HG02884 (cell line): ENCODE data around the gene OIT3.
"Not testable (repeated sequence)": the region's sequence is repeated elsewhere in the genome, so short reads cannot be mapped to it uniquely, and the experiment has no call there.

Source experiments
- ATAC-seq: cut with Tn5 transposase; IDR thresholded peaks from one replicate; pipeline ENCODE4 v1.9.1; 2021; ENCODE audit warnings: mild to moderate bottlenecking, moderate library complexity; ENCODE audit not compliant: unreplicated experiment

OIT3 gene

GRCh38 chr10:72899545-72899944 is 6.0 kb downstream of the OIT3 start:
- ATAC-seq: no peak

DNA sequence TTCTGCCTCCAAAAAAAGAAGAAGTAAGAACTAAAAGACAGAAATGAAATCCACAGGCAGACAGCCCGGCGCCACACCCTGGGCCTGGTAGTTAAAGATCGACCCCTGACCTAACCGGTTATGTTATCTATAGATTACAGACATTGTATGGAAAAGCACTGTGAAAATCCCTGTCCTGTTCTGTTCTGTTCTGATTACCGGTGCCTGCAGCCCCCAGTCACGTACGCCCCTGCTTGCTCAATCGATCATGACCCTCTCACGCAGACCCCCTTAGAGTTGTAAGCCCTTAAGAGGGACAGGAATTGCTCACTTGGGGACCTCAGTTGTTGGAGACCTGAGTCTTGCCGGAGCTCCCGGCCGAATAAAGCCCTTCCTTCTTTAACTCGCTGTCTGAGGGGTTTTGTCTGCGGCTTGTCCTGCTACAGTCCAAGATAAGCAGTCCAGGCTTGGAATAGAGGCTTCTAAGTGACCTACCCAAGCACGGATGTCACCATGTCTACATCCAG is 10.5 kb downstream of the OIT3 start:
- not testable (repeated sequence) for ATAC-seq

DNA sequence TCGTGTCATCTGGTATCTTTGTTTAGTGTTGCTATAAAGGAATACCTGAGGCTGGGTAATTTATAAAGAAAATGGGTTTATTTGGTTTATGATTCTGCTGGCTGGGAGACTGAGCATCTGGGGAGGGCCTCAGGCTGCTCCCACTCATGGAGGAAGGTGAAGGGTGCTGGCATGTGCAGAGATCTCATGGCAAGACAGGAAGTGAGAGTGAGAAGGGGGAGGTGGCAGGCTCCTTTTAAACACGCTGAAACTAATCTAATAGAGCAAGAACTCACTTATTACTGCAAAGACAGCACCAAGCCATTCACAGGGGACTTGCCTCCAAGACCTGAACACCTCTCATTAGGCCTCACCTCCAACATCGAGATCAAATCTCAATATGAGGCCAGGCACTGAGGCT is 11.3 kb downstream of the OIT3 start:
- ATAC-seq: no peak

GRCh38 chr10:72906446-72906845 is 12.9 kb downstream of the OIT3 start:
- no peak for ATAC-seq

DNA sequence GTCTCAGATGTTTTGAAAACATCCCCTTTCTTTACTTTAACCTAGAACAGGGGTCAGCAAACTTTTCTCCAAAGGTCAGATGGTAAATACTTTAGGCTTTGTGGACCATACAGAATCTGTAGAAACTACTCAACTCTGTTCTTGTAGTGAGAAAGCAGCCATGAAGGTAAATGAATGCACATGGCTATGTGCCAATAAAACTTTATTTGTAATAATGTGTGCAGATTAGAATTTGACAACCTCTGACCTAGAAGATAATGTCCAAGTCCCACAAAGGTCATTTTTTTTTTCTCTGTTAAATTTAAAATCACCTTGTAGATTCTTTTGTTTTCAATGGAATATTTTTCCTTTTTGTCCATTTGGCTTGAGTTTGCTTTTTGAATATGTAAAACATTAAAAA is 17.2 kb downstream of the OIT3 start:
- ATAC-seq: no peak

DNA sequence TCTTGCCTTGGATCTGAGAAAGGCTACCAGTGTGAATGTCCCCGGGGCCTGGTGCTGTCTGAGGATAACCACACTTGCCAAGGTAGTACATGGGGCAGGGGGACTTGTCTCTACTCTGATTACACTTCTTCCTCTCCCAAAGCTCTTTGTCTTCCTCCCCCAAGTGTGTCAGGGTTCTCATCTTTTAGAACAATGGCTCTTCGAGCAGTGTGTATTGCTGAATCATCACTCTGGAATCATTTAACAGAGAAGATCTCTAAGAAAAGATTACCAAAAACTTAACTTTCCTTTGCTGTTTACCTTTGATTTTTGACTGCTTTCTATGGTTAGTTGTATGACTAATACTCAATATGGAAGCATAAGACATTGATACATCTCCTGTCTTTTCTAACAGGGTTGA is 18.2 kb downstream of the OIT3 start:
- no peak for ATAC-seq

GRCh38 chr10:72912736-72913135 is 19.2 kb downstream of the OIT3 start:
- ATAC-seq: no peak

DNA sequence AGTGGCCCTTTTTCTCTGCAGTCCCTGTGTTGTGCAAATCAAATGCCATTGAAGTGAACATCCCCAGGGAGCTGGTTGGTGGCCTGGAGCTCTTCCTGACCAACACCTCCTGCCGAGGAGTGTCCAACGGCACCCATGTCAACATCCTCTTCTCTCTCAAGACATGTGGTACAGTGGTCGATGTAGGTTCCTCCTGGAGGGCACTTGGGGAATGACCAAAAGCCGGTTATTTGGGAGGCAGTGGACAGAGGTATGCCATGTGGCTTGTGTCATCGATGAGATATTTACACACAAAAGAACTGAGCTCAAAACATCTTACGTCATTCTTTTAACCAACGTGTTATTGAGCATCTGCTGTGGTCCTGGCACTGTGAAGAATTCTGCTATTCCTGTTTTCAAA is 19.7 kb downstream of the OIT3 start:
- no peak for ATAC-seq

DNA sequence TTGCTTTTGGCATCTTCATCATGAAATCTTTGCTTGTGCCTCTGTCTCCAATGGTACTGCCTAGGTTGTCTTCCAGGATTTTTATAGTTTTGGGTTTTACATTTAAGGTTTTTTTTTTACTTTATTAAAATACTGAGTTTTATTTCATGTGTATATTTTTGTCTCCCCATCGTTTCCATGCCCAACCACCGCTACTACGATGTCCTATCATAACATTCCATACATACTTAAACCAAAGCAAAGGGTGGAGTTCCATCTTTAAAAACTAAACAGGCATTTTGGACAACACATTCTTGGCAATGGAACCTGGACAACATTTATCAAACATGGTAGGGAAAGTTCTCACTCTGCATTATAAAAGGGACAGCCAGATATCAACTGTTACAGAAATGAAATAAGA is 23.7 kb downstream of the OIT3 start:
- ATAC-seq: not testable (repeated sequence)

DNA sequence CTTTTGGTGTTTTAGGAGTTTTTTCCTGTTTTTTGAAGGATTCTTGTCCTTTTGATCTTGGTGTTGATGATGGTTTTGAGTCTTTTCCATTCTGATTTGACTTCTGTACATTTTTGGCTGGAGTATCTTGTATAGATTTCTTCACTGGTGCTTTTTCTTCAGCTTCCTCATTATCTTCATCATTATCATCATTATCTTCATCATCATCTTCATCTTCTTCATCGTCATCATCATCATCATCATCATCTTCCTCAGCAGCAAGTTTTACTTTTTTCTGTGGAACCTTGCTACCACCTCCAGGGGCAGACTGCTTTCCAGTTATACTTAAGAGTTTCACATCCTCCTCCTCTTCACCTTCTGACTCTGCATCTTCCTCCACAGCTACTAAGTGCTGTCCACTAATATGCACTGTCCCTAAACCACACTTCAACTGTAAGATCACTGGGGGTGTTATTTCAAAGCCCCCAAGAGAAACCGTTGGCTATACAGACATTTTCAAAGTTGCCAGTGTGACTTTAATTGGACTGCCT is 24.3 kb downstream of the OIT3 start:
- ATAC-seq: not testable (repeated sequence)

GRCh38 chr10:72918352-72918751 is 24.8 kb downstream of the OIT3 start:
- ATAC-seq: no peak

DNA sequence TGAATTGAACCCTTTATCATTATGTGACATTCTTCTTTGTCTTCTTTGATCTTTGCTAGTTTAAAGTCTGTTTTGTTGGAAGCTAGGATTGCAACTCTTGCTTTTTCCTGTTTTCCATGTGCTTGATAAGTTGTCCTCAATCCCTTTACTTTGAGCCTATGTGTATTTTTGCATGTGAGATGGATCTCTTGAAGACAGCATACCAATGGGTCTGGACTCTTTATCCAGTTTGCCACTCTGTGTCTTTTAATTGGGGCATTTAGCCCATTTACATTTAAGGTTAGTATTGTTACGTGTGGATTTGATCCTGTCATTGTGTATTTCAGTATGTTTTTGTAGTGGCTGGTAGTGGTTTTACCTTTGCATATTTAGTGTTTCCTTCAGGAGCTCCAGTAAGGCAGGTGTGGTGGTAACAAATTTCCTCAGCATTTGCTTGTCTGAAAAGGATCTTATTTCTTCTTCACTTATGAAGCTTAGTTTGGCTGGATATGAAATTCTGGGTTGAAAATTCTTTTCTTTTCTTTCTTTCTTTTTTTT is 27.7 kb downstream of the OIT3 start:
- ATAC-seq: not testable (repeated sequence)

DNA sequence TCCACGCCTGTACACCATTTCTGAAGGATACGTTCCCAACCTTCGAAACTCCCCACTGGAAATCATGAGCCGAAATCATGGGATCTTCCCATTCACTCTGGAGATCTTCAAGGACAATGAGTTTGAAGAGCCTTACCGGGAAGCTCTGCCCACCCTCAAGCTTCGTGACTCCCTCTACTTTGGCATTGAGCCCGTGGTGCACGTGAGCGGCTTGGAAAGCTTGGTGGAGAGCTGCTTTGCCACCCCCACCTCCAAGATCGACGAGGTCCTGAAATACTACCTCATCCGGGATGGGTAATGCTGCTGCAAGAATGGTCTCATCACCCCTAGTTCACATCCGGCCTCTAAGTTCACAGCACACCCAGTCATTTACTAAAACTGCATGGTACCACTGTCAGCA is 30.8 kb downstream of the OIT3 start:
- ATAC-seq: no peak

GRCh38 chr10:72925951-72926465 is 32.5 kb downstream of the OIT3 start:
- no peak for ATAC-seq

- no peak for ATAC-seq
These were observed 33.9 kb downstream of the OIT3 start for GRCh38 chr10:72927485-72927884.

DNA sequence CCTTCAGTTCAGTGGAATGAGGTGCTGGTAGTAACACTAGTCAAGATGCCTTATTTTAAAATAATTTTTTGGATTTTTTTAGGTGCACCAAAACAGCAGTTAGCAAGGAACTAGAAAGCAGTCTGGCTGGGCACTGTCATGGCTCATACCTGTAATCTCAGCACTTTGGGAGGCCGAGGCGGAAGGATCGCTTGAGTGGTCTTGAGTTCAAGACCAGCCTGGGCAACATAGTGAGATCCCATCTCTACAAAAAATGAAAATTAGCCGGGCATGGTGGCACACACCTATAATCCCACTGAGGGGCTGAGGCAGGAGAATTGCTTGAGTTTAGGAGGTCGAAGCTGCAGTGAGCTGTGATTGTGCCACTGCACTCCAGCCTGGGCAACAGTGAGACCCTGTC is 35.3 kb downstream of the OIT3 start:
- ATAC-seq: no peak

- no peak for ATAC-seq
These were observed 36.7 kb downstream of the OIT3 start for GRCh38 chr10:72930276-72930675.

DNA sequence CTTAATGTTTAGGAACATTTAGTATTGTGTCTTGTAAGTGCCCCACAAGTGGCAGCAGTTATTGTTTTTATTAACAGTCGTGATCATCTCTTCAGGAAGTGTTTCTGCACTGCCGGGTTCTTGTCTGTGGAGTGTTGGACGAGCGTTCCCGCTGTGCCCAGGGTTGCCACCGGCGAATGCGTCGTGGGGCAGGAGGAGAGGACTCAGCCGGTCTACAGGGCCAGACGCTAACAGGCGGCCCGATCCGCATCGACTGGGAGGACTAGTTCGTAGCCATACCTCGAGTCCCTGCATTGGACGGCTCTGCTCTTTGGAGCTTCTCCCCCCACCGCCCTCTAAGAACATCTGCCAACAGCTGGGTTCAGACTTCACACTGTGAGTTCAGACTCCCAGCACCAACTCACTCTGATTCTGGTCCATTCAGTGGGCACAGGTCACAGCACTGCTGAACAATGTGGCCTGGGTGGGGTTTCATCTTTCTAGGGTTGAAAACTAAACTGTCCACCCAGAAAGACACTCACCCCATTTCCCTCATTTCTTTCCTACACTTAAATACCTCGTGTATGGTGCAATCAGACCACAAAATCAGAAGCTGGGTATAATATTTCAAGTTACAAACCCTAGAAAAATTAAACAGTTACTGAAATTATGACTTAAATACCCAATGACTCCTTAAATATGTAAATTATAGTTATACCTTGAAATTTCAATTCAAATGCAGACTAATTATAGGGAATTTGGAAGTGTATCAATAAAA is 38.9 kb downstream of the OIT3 start:
- ATAC-seq: no peak

DNA sequence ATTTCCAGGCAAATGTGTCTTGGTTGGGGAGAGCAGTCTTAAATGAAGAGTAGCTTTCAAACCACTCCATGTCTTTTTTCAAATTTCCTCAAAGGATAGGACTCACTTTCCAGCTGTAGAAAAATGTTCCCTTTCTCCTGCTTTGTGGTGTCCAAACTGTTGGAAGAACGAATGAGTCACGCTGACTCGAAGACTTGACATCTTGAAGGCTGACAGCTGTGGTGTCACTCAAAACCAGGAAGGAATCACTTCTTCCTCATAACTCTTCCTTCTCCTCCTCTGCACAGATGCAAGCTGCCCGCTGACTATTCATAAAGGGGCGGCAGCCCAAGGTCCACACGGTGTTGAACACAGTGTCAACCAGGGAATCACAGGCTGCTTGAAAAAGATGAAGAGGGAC is 41.8 kb downstream of the OIT3 start:
- ATAC-seq: no peak

GRCh38 chr10:72943498-72944234 is 50.1 kb downstream of the OIT3 start:
- ATAC-seq: no peak

- no peak for ATAC-seq
These were observed 53.4 kb downstream of the OIT3 start for GRCh38 chr10:72946963-72947362.

DNA sequence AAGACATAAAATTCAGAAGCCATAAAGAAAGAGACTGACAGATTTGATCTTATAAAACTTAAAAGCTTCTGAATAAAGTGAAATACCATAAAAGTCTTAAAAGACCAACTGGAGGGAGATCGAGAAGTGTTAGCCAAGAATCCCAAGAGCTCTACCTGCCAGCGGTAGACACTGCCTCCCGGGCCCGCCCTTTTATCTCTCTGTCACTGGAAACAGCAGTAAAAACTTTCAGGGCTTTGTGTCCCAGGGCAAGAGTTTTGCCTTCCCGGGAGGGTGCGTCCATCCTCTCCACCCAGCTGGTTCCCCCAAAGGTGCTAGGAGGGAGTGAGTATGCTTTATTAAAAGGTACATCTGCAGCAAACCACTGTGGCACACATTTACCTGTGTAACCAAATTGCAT is 55.2 kb downstream of the OIT3 start:
- ATAC-seq: no peak
